ENCODE measurements around the gene STX2.

STX2 gene

DNA sequence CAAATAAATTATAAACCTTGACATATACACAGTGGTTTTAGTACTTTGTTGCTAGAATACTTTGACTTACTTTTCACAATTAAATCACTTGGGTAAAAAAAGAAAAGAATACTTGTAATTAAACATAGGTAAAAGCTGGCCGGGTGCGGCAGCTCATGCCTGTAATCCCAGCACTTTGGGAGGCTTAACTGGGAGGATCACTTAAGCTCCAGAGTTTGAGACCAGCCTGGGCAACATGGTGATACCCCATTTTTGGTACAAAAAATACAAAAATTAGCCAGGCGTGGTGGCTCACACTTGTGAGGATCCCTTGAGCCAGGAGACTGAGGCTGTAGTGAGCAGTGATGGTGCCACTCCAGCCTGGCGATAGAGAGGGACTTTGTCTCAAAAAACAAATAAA lies 7.8 kb downstream of the STX2 start:
- no peak for DNase-seq (ENCODE audit: low spot score)

DNA sequence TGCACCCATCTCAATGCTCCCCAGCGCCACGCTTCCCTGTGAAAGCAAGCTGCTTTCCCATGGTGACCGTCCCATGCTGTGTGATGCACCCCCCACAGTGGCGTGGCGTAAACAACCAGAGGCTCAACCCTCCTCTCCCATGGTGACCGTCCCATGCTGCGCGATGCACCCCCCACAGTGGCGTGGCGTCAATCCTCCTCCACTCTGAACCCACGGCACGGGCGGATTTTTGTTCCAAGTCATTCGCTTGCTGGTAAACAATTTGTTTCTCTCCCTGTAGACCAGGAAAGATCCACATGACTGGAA lies 8.9 kb downstream of the STX2 start:
- DNase-seq (ENCODE audit: low spot score), result no peak

DNA sequence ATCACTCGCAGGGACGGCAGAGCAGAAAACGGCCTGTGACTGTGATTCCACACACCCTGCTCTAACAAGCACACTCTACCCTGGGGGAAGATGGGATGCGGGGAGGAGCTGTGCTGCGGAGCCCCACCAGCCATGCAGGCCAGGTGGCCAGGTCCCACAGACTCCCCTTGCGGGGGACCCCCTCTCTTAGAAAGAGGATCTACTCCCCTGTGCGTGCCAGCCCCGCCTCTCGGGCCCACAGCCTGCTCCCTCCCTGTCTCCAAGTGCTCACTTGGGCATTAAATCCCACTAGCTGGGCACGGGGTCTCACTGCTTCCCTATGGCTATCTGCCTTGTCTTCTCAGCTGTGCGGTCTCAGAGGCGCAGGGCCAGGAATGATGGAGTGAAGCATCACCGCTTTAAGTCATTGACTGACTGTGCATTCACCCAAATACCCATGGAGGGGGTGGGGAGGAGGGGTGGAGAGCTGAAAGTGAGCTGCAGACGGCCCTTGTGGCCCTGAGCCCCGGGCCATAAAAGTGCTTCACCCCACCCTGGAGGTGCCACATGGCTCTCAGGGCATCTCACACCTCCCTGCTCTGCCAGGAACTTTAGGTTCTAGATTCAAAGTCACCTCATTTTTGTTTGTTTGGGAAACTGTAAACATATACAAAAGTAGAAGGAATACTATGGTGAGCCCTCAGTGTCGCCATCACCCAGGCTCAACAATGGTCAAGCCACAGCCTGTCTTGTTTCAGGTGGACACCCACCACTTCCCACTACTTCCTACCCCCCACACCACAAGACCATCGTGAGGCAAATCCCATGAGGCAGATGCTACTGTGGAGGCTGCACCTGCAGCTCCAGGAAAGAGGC lies 9.4 kb downstream of the STX2 start:
- no peak for DNase-seq (ENCODE audit: low spot score)

DNA sequence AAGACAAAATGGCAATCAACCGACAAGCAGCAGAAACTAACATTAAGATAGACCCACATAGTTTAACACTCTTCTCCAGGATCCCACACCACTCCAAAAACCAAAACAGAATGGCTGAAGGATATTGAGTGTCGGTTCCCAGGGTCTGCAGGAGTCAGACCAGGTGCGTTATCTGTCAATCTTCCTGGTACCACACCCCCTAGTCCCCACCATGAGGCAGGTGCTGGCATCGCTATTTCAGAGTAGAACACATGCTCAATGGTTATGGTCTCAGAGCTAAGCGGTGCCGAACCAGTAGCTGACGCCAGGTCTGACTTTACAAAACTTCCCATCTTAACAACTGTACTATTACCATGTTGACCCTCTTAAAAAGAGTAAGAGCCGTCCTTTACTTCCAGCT lies 10.2 kb downstream of the STX2 start:
- DNase-seq (ENCODE audit: low spot score), result no peak

DNA sequence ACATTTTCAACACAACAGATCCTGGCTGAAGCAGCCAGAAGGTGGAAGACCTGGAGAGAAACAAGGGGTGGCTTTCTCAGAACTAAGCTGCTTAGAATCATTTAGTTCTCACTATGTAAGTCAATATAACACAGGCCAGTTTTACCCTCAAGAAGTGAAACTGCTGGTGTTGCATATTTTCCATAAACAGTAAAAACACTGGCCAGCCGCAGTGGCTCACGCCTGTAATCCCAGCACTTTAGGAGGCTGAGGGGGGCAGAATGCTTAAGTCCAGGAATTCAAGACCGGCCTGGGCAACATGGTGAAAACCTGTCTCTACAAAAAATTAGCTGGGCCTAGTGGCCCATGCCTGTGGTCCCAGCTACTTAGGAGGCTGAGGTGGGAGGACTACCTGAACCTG lies 11.6 kb downstream of the STX2 start:
- DNase-seq (ENCODE audit: low spot score), result no peak

DNA sequence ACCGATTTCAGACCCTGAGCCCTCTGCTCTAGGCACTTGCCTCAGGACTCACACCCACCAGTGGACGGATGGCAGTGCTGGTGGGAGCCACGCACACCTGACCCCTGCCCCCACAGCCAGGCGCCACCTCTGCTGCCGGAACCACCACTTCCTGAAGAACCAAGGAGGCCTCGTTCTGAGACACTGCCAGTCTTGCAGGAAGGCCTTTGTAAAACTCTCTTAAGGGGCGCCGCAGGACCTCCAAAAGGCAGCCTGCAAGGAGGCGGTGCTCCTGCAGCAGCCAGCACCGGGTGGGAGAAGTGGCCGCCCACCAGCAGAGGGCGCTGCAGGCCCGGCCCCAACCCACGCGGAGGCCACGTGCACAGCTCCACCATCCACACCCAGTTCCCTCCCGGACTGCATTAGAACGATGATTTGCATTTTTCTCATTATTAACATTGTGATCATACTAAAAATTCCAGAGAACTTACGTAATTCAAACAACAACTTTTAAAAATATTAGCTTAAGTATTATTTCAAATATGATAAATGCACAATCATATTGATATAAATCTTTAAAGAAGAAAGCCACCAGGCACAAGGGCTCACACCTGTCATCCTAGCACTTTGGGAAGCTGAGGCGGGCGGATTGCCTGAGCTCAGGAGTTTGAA lies 12.8 kb downstream of the STX2 start:
- DNase-seq (ENCODE audit: low spot score), result no peak

DNA sequence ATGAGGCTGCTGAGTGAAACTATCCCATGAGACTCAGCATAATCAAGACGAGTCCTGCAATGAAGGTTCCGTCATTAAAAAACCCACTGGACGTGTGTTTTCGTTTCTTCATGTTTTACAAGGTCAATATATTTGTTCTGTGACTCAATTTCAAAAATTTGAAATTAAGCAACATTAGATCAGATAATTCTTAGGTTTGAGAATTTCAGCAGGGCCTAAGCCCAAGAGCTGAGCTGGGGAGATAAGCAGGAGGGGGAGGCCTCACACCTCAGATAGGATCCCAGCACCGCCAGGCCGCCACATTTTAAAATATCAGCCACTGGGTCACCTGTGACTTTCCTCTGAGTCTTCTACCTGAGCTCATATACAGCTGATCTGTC lies 13.3 kb downstream of the STX2 start:
- DNase-seq (ENCODE audit: low spot score), result no peak

DNA sequence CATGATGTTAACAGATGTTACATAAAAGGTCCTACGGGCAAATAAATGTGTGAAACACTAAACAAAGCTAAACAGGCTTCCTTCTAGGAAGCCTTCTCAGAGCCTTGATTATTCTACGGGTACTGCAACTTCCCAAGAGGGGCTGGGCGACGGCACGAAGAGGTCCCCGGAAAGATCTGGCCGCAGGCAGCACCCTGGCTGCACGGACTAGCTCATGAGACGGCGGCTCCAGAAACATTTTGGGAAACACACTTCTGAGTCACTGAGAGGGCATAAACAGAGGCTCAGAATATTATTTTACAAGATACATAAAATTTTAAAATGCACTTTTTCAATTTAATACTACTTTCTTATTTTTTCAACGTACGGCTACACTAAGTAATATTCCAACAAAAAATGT lies 19.4 kb downstream of the STX2 start:
- no peak for DNase-seq (ENCODE audit: low spot score)

DNA sequence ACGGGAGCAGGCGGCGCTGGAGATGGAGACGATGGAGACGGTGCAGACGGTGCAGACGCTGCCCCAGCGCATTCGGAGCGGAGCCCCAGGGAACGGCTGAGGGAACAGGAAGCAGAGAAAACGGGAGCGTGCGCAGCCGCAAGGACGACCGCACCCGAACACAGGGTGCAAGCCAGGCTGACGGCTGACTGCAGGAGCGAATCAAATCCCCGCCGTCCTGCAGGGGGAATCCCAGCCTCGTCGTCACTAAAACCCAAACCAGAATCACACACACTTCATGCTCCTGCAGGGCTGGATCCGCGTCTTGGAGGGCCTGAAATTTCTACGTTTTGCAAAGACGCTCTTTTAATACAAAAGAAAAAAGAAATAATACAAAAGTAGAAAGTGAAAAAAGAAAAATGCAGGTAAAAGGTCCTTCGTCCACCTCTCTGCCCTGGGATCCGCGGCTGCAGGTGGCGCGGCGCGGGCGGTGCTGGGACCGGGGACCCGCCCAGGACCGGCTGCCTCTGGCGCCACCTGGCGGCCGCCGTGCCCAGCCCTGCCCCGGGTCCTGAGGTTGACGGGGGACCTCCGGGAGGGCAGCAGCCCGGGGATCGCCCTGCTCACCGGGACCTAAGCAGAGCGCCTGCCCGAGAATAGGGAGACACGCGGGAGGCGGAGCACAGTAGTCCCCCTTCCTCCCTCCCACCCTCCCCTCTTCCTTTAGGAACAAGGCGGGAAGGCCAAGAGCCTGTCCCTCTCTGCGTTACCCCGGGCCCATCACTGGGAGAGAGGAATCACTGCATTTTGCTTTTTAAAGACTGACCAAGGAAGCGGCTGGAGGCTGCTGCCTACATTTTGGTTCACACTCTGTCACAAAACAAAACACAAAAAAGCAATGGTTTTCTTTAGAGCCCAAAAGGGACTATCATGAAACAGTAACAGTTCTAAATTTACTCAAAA lies 20.1 kb downstream of the STX2 start:
- DNase-seq (ENCODE audit: low spot score), result no peak

DNA sequence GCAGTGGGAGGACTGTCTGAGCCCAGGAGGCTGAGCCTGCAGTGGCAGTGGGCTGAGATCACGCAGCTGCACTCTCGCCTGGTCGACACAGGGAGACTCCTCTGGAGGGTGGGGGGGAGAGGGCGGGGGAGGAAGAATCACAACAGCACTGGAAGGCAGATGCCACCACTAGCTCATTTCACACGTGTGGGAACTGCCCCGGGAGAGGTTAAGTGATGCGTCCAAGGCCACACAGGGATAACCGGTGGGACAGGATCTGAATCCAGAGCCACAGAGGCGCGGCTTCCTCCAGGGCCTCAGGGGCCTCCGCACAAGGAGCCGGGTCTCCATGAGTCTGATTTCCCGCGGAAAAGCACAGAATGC lies 20.8 kb downstream of the STX2 start:
- DNase-seq (ENCODE audit: low spot score), result no peak

DNA sequence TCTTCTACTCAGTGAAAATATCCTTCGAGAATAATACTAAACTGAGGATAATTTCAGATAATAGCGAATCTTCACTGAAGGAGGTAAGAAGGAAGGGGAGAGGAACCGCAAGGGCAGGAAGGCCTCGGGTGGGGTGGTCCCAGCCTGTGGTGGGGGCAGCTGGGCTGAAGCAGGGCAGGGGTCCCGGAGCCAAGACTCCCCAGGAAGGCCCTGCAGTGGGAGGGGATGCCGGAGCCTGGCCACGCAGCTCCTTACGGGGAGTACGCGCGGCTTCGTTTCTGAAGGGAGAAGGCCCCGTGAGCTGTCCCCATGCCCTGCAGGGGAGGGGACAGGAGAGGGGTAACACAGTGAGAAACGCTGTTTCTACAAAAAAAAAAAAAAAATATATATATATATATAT lies 21.2 kb downstream of the STX2 start:
- DNase-seq (ENCODE audit: low spot score), result no peak

DNA sequence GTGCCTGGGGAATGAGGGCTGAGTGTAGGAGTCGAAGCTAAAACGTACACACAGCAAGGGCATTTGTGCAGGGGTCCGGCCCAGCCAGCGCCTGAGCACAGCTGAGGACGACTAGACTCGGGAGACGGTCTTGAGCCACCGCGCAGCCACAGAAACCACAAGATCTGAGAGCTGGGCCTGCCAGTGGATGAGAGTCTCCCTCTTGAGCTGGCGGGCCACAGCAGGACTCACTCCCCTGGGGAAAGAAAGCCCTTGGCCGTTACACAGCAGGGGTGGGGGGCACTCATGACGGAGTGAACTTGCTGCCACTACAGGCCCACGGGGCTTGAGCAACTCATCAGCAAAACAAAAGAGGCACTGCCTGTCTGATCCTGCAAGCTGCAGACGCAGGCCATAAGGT lies 23.0 kb downstream of the STX2 start:
- no peak for DNase-seq (ENCODE audit: low spot score)

DNA sequence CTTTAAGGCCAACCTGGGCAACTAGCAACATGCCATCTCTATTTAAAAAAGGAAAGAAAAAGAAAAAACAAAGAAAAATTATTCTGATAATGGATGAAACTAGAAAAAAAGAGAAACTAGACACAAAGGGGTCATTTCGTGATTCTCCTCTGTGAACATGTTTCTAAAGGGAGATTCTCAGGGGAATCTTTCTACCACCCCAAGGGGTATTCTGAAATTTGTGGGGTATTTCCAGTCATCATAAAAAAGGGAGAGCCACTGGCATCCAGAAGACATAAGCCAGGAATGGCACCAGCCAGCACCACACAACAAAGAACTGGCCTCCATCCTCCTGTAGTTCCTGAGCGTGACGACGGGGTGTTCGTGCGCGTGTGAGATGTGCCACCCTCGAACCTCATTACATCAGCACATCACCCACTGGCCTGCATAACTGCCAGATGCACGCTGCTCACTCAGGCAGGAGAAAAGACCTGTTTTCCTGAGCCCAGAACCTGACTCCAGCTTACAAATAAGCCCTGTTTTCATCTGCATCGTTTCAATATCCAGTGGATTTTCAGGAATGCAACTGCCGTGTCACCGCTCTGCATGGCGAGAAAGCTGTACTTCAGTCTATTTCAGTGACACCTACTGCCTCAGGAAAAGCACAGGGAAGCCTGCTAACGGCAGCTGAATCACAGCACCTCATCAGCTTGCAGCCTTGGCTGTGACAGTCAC lies 23.9 kb downstream of the STX2 start:
- DNase-seq (ENCODE audit: low spot score), result no peak

DNA sequence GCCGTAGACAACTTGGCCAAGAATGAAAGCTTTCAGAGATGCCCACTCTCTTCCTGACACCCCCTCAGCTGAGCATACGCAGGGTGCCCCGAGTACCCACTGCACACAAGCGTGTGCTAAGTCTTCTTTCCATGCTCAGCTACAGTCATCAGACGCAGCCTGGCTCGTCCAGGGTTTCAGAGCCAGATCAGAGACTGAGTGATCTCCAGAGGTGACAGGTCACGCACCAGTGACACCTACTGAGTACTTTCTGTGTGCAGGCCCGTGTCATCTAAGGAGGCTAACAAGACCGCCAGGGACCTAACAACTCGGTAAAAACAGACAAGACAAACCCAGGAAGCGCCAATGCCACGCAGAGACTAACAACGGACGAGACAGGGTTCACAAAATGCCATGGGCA lies 25.1 kb downstream of the STX2 start:
- DNase-seq (ENCODE audit: low spot score), result no peak

DNA sequence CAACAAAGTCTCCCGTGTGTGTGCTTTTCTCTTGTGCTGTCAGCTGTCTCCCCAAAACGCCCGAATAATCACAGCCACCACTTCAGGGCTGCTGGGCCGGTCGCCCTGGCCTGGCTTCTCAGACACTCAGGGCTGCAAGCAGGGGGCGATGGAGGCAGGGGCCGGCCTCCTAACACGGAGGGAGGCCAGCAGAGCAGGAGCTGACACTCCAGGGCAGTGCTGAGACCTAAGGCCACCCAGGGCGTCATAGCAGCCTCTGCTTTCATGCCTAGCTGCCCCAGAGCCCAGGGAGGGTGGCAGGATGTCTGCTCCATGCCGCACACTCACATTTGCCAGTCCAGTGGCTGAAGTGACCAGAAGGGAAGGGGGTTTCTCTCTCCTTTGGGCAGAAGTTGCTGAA lies 25.6 kb downstream of the STX2 start:
- no peak for DNase-seq (ENCODE audit: low spot score)

DNA sequence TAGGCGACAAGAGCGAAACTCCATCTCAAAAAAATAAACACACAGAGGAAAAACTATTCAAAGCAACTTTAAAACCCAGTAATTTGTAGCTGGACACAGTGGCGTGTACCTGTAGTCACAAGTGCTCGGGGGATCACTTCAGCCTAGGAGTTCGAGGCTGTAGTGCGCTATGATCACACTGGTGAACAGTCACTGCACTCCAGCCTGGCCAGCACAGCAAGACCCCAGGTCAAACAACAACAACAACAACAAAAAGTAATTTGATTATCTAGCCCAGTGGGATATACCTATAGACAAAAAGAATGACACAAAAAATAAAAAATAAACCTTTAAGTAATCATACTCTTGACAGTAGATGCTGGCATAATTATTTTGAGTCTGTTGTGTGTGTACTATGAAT lies 29.3 kb downstream of the STX2 start:
- DNase-seq (ENCODE audit: low spot score), result no peak

DNA sequence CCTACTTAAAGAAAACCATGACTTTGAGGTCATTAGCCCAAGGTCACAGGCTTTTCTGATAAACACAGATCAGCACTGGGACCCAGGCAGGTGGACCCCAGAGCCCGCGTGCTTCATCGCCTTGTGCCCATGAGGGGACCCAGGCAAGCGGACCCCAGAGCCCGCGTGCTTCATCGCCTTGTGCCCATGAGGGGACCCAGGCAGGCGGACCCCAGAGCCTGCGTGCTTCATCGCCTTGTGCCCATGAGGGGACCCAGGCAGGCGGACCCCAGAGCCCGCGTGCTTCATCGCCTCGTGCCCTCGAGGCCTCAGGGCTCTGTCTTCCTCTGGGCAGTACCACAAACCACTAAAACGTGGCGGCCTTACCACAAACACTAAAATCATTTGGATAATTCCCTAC lies 31.7 kb downstream of the STX2 start:
- no peak for DNase-seq (ENCODE audit: low spot score)

DNA sequence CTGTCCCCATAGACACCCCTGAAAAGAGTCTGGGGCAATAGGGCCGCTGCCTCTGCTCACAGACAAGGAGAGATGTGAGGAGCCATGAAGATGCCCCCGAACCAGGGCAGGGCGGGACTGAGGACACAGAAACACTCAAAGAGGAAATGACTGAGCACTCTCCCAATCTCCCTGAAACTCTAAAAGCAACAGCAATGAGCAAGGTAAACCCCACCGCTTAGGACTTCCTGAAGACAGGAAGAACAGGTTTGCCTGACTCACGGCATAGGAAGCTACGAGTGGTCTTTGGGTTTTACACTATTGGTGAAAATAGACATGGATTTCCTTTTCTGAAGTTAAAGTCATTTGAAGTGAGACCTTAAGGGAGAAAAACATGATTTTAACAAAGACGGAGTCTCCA lies 32.5 kb downstream of the STX2 start:
- DNase-seq (ENCODE audit: low spot score), result no peak

DNA sequence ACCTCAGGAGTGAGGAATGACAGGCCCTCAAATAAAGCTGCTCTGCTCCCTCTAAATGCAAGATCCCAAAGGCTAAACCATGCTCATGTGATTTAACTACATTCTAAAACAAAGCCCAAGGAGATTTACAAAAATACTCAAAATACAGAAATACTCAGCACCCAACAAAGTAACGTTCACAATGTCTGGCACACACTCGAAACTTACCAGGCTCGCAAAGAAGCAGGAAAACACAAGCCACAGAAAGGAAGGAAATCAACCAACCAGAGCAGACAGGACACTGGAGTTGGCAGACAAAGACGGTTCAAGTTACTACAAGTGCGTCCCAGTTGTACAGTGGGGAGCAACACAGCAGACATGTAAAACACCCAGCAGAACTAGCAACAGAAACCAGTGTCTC lies 33.4 kb downstream of the STX2 start:
- no peak for DNase-seq (ENCODE audit: low spot score)

DNA sequence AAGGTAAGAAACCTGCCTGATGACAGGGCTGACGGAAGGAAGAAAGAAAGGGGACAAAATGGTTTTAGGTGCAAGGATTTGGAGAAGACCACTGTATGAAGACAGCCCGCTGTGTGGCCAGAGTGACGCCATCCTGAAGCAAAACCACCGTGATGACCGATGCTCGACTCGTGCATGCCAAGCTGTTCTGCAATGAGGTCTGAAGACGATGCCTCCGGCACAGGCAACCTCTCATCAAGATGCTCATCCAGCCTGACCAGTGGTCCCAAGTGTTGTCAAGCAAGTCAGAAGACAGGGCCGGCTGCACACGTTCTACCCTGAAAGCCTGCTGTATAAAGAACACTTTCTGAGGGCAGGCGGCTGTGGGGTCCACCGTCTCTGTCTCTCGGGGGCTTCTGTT lies 34.8 kb downstream of the STX2 start:
- no peak for DNase-seq (ENCODE audit: low spot score)

DNA sequence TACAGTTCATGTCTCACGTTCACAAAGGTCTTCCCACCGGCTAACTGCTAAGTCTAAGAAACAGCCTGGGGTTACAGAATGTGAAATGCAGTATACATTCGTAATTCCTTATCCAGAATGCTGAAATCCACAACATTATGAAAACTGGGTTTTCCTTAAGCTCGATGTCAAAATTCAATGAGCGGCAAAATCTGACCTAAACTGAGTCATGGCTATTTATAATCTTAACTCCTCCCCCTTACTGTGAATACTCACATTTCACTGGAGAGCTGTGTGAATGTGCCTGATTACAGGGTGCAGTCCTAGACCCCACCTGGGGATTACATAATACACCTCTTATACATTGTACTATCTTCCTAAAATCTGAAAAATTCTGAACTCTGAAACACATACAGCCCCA lies 35.3 kb downstream of the STX2 start:
- no peak for DNase-seq (ENCODE audit: low spot score)

DNA sequence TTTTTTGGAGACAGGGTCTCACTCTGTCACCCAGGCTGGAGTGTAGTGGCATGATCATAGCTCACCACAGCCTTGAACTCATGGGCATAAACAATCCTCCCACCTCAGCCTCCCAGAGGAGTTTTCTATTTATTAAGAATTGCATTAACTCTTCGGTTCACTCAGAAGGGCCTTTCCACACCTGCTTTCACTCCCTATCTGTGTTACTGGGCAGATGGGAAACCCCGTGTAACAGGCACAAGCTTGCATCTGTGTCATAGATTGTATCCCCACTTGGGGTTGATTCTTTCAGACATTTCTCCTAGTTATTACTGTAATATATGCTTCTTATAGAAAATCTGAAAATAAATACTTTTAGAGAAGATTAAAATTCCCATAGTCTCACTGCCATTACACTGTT lies 38.7 kb downstream of the STX2 start:
- no peak for DNase-seq (ENCODE audit: low spot score)

DNA sequence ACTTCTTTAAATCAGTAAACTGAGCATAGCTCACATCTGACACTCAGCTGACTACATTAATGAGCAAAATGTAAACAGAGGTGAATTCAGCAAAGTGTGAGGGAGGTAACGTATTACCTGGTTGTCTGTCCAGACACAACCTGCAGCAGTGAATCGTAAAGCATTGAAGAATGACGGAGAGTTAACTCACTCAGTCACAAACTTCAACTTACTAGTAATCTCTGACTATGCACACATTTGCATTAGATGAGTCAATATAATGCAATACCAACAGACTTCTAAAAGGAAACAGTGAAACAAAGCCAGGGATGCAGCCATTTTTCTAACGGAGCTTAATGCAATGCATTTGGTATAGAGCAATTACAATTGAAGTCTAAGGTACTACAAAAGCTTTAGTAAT lies 40.0 kb downstream of the STX2 start:
- DNase-seq (ENCODE audit: low spot score), result no peak

All from globus pallidus (tissue), 1 donor.